GM12878 (cell line): Measurements from ENCODE around the gene AHNAK. TPM values are rescaled to one million over a fixed set of nuclear protein-coding genes. Genes with fewer than 3 reads are reported as not detected.

ENCODE experiments used
- ATAC-seq: fragments of 200-7000 bp; cut with Tn5 transposase; 3 replicates; pipeline ENCODE4 v1.9.1; 2020; ENCODE audit warnings: mild to moderate bottlenecking, moderate library complexity
- BruUV-seq: library from RNA; stranded (reverse); fragments of 400-500 nt; replicated peaks from 2 replicates; lab custom pipeline; 2021; lab: Mats Ljungman, UMichigan
- CTCF ChIA-PET: fragments of 300-600 bp; sonication (Branson Sonifier 250); formaldehyde crosslinking; extraction: SDS; loops from one replicate; lab custom pipeline; 2021; ENCODE audit warnings: inconsistent platforms; lab: Yijun Ruan, JAX
- POLR2A ChIA-PET: fragments of 350-600 bp; formaldehyde crosslinking; extraction: SDS; loops from one replicate; lab custom pipeline; 2021; ENCODE audit warnings: inconsistent platforms; lab: Charles Lee
- RAD21 ChIA-PET: fragments of 300-600 bp; sonication (Branson Sonifier 250); formaldehyde crosslinking; loops from one replicate; lab custom pipeline; 2023; ENCODE audit warnings: antibody characterized with exemption; ENCODE audit not compliant: unreplicated experiment; lab: Charles Lee
- SMC1A ChIA-PET: fragments of 300-600 bp; sonication (Branson Sonifier 250); formaldehyde crosslinking; loops from one replicate; lab custom pipeline; 2023; ENCODE audit not compliant: unreplicated experiment, uncharacterized antibody; lab: Charles Lee
- DNase-seq: peaks from one replicate; pipeline ENCODE4 v3.0.0-alpha.2; 2011; ENCODE audit warnings: low read depth, low spot score
- FAIRE-seq: peaks from 3 replicates; lab custom pipeline; 2011; peaks lifted over from hg19 to GRCh38; lab: Jason Lieb, UNC
- H2AFZ ChIP-seq: 2 replicates; pipeline ENCODE4 v1.6.0; 2011; ENCODE audit warnings: low read depth, low read length, control low read depth; ENCODE audit not compliant: control insufficient read depth
- H3K27ac ChIP-seq: 2 replicates; pipeline ENCODE4 v1.5.1; 2011; ENCODE audit warnings: control low read depth; ENCODE audit not compliant: control insufficient read depth, insufficient read depth
- H3K27me3 ChIP-seq, 2 experiments: replicated peaks in 1 of 2; 2 replicates each; pipeline versions ENCODE4 v1.6.0 to v1.6.1; 2011; ENCODE audit warnings: low read length in 1 of 2; ENCODE audit not compliant: control insufficient read depth in 2 of 2, insufficient read depth in 2 of 2
- H3K36me3 ChIP-seq, 2 experiments: 2 replicates each; pipeline ENCODE4 v1.5.1; 2011; ENCODE audit warnings: low read length in 1 of 2; ENCODE audit not compliant: control insufficient read depth in 2 of 2, insufficient read depth in 2 of 2
- H3K4me1 ChIP-seq: 2 replicates; pipeline ENCODE4 v1.6.1; 2011; ENCODE audit warnings: mild to moderate bottlenecking, low read length, moderate library complexity, mixed read lengths; ENCODE audit not compliant: control insufficient read depth, insufficient read depth
- H3K4me2 ChIP-seq: 2 replicates; pipeline ENCODE4 v1.6.0; 2011; ENCODE audit warnings: control low read depth; ENCODE audit not compliant: control insufficient read depth, insufficient read depth
- H3K4me3 ChIP-seq: fragments of 200-600 bp; sonication (generic); 2 replicates; pipeline ENCODE4 v1.5.1; 2016
- H3K79me2 ChIP-seq: 2 replicates; pipeline ENCODE4 v1.6.0; 2011; ENCODE audit warnings: low read length; ENCODE audit not compliant: control insufficient read depth, insufficient read depth
- H3K9ac ChIP-seq: 2 replicates; pipeline ENCODE4 v1.8.0; 2011; ENCODE audit warnings: low read length, control low read depth, mixed read lengths; ENCODE audit not compliant: control insufficient read depth, insufficient read depth
- H3K9me3 ChIP-seq: replicated peaks from 3 replicates; pipeline ENCODE4 v1.5.1; 2011; ENCODE audit warnings: mild to moderate bottlenecking, low read length; ENCODE audit not compliant: control insufficient read depth, insufficient read depth
- H4K20me1 ChIP-seq: 2 replicates; pipeline ENCODE4 v1.6.0; 2011; ENCODE audit not compliant: control insufficient read depth, insufficient read depth
- CEBPB ChIP-seq, 2 experiments: fragments of 150-350 bp in 1 of 2; IDR thresholded peaks; 2 replicates each; pipeline ENCODE4 v1.6.1; 2012 to 2014; ENCODE audit warnings: low read depth in 2 of 2, low read length in 2 of 2, borderline replicate concordance in 1 of 2, inconsistent platforms in 1 of 2
- CHD2 ChIP-seq: IDR thresholded peaks from 2 replicates; pipeline ENCODE4 v1.6.1; 2011; ENCODE audit warnings: low read depth, low read length, improper control_type of control experiment, borderline replicate concordance
- CHD4 ChIP-seq: fragments of 200-600 bp; sonication (generic); IDR thresholded peaks from 2 replicates; pipeline ENCODE4 v1.6.1; 2016; ENCODE audit warnings: mild to moderate bottlenecking
- DPF2 ChIP-seq: fragments of 450-650 bp; IDR thresholded peaks from 2 replicates; pipeline ENCODE4 v1.6.1; 2017; ENCODE audit warnings: mild to moderate bottlenecking
- MEF2B ChIP-seq: fragments of 450-650 bp; IDR thresholded peaks from 2 replicates; pipeline ENCODE4 v1.6.1; 2018; ENCODE audit warnings: mild to moderate bottlenecking, moderate library complexity; ENCODE audit not compliant: partially characterized antibody, poor library complexity, severe bottlenecking
- PML ChIP-seq: IDR thresholded peaks from 2 replicates; pipeline ENCODE4 v1.6.1; 2012; ENCODE audit warnings: low read length, inconsistent platforms
- POU2F2 ChIP-seq: IDR thresholded peaks from 3 replicates; pipeline ENCODE4 v1.6.1; 2011; ENCODE audit warnings: low read depth, mild to moderate bottlenecking, low read length, borderline replicate concordance
- RAD21 ChIP-seq: IDR thresholded peaks from 2 replicates; pipeline ENCODE4 v1.6.1; 2011; ENCODE audit warnings: mild to moderate bottlenecking, low read depth, low read length, moderate library complexity; ENCODE audit not compliant: insufficient read depth
- STAT1 ChIP-seq: fragments of 450-650 bp; conservative IDR thresholded peaks from 2 replicates; pipeline ENCODE4 v1.6.1; 2014; ENCODE audit warnings: antibody characterized with exemption, mild to moderate bottlenecking
- TAF1 ChIP-seq: IDR thresholded peaks from 2 replicates; pipeline ENCODE4 v1.6.1; 2011; ENCODE audit warnings: mild to moderate bottlenecking, low read depth, low read length, borderline replicate concordance
- ZBED1 ChIP-seq: IDR thresholded peaks from 2 replicates; pipeline ENCODE4 v1.6.1; 2016; ENCODE audit warnings: borderline replicate concordance
- ZNF217 ChIP-seq: fragments of 450-650 bp; IDR thresholded peaks from 2 replicates; pipeline ENCODE4 v1.6.1; 2017; ENCODE audit warnings: antibody characterized with exemption, mild to moderate bottlenecking
- WGBS: methylation state at CpG from one replicate; pipeline ENCODE4 v1.1.6; 2016; ENCODE audit warnings: low lambda C conversion rate; ENCODE audit not compliant: insufficient replicate concordance, insufficient coverage; ENCODE audit errors: missing lambda C conversion rate; 5-methylcytosine and 5-hydroxymethylcytosine counted together
- in situ Hi-C: fragments of 300-500 bp; cut with MboI; formaldehyde crosslinking; loops from 9 replicates; pipeline ENCODE4 v1.14.3; 2018; ENCODE audit warnings: mixed read lengths
- intact Hi-C: fragments of 100-400 bp; cut with micrococcal nuclease; formaldehyde crosslinking; loops from one replicate; pipeline ENCODE4 v1.14.2; 2022; ENCODE audit not compliant: unreplicated experiment
- polyA plus RNA-seq, 11 experiments: library from polyadenylated mRNA; depleted of rRNA in 4 of 11; unstranded in 6 of 11; stranded (reverse) in 5 of 11; fragments of >200 nt; fragmentation: Nextera tagmentation in 4 of 11; fragmentation: Illumina TruSeq in 1 of 11; extraction: Ambion mirVana in 4 of 11; extraction: Trizol in 1 of 11; gene quantifications; 1 replicate in 1 of 11; 2 replicates in 10 of 11; pipeline versions ENCODE4 v1.2.1 to v1.2.3, GENCODE V29; 2011 to 2016; ENCODE audit warnings: inconsistent platforms in 2 of 11, missing spikeins in 2 of 11, low read depth in 1 of 11
- total RNA-seq, 4 experiments: library from RNA; depleted of rRNA in 3 of 4; stranded (reverse); fragments of >200 nt in 3 of 4; fragmentation: Illumina TruSeq in 1 of 4; extraction: Trizol in 1 of 4; gene quantifications; 2 replicates each; pipeline versions ENCODE4 v1.2.1 to v1.2.3, GENCODE V29; 2013 to 2021
- TF ChIP-seq, protein P1 (sequence below): IDR thresholded peaks from 2 replicates; pipeline ENCODE4 v1.6.1; 2012; ENCODE audit warnings: improper control_type of control experiment, low read depth, low read length; ENCODE audit not compliant: insufficient replicate concordance
- TF ChIP-seq, protein P2 (sequence below): fragments of 450-650 bp; IDR thresholded peaks from 2 replicates; pipeline ENCODE4 v1.6.1; 2016; ENCODE audit warnings: mild to moderate bottlenecking, moderate library complexity, borderline replicate concordance

The AHNAK gene
- total and polyA plus RNA-seq, 10 of the 15 experiments (the other 5 are each of a cell fraction or from before 2014, with no cell fraction given): 0.76 to 90.3 (median 19.4) TPM

- H3K27me3 ChIP-seq: no peaks in the 10 kb centered on the region
- CTCF ChIA-PET: interaction anchor here (0.6 to 5.7 kb wide), 13 partner anchors 8 to 170 kb away, joined by 3 to 42 read pairs (median 5); partner anchors contain the start of gene TUT1
- FAIRE-seq (no peak), DNase-seq (no peak), ATAC-seq (no peak)
- peaks cover 8% of the 10 kb centered on the region for H3K4me1 ChIP-seq
- no peak overlapping the region for H3K4me2 ChIP-seq
- H3K4me3 ChIP-seq: peak overlapping the region; percentile 23; the same call in 1 of the 2 replicates
- H3K79me2 ChIP-seq: peaks cover 39% of the 10 kb centered on the region
- no peak overlapping the region for H3K27ac ChIP-seq
- no peak overlapping the region for H3K9ac ChIP-seq
- intact Hi-C loops: no loop called here
- peaks cover 4% of the 10 kb centered on the region; the same call in 1 of the 2 replicates for H4K20me1 ChIP-seq
- in situ Hi-C loops: no loop called here
- 73% methylated on average over 5 of the region's 5 CpGs for WGBS
- no peak overlapping the region for H2AFZ ChIP-seq
- RAD21 ChIA-PET: interaction anchor here (0.8 to 3.6 kb wide), 8 partner anchors 7 to 140 kb away, joined by 3 to 22 read pairs (median 4); partner anchors contain the start of genes AHNAK, EEF1G and TUT1
- SMC1A ChIA-PET: interaction anchor here (0.7 to 3.3 kb wide), 8 partner anchors 8 to 171 kb away, joined by 3 to 18 read pairs (median 4); no protein-coding TSS in a partner anchor
- H3K36me3 ChIP-seq: peaks cover 8 to 51% of the 10 kb centered on the region in 2 experiments
- no TSS peak for BruUV-seq
- POLR2A ChIA-PET: interaction anchor here (0.6 to 1.9 kb wide), 6 partner anchors 9 to 279 kb away, joined by 3 to 8 read pairs (median 4); partner anchors contain the start of genes EEF1G and TUT1
- no peaks in the 10 kb centered on the region for H3K9me3 ChIP-seq
- TF ChIP-seq CHD2: no peak
- no peak for TF ChIP-seq MEF2B
- no peak for TF ChIP-seq STAT1
- no peak for TF ChIP-seq ZBED1
- TF ChIP-seq CHD4: no peak
- no peak for TF ChIP-seq POU2F2
- no peak for TF ChIP-seq PML
- TF ChIP-seq, protein P1, sequence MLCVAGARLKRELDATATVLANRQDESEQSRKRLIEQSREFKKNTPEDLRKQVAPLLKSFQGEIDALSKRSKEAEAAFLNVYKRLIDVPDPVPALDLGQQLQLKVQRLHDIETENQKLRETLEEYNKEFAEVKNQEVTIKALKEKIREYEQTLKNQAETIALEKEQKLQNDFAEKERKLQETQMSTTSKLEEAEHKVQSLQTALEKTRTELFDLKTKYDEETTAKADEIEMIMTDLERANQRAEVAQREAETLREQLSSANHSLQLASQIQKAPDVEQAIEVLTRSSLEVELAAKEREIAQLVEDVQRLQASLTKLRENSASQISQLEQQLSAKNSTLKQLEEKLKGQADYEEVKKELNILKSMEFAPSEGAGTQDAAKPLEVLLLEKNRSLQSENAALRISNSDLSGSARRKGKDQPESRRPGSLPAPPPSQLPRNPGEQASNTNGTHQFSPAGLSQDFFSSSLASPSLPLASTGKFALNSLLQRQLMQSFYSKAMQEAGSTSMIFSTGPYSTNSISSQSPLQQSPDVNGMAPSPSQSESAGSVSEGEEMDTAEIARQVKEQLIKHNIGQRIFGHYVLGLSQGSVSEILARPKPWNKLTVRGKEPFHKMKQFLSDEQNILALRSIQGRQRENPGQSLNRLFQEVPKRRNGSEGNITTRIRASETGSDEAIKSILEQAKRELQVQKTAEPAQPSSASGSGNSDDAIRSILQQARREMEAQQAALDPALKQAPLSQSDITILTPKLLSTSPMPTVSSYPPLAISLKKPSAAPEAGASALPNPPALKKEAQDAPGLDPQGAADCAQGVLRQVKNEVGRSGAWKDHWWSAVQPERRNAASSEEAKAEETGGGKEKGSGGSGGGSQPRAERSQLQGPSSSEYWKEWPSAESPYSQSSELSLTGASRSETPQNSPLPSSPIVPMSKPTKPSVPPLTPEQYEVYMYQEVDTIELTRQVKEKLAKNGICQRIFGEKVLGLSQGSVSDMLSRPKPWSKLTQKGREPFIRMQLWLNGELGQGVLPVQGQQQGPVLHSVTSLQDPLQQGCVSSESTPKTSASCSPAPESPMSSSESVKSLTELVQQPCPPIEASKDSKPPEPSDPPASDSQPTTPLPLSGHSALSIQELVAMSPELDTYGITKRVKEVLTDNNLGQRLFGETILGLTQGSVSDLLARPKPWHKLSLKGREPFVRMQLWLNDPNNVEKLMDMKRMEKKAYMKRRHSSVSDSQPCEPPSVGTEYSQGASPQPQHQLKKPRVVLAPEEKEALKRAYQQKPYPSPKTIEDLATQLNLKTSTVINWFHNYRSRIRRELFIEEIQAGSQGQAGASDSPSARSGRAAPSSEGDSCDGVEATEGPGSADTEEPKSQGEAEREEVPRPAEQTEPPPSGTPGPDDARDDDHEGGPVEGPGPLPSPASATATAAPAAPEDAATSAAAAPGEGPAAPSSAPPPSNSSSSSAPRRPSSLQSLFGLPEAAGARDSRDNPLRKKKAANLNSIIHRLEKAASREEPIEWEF: no peak
- TF ChIP-seq RAD21: no peak
- TF ChIP-seq, protein P2, sequence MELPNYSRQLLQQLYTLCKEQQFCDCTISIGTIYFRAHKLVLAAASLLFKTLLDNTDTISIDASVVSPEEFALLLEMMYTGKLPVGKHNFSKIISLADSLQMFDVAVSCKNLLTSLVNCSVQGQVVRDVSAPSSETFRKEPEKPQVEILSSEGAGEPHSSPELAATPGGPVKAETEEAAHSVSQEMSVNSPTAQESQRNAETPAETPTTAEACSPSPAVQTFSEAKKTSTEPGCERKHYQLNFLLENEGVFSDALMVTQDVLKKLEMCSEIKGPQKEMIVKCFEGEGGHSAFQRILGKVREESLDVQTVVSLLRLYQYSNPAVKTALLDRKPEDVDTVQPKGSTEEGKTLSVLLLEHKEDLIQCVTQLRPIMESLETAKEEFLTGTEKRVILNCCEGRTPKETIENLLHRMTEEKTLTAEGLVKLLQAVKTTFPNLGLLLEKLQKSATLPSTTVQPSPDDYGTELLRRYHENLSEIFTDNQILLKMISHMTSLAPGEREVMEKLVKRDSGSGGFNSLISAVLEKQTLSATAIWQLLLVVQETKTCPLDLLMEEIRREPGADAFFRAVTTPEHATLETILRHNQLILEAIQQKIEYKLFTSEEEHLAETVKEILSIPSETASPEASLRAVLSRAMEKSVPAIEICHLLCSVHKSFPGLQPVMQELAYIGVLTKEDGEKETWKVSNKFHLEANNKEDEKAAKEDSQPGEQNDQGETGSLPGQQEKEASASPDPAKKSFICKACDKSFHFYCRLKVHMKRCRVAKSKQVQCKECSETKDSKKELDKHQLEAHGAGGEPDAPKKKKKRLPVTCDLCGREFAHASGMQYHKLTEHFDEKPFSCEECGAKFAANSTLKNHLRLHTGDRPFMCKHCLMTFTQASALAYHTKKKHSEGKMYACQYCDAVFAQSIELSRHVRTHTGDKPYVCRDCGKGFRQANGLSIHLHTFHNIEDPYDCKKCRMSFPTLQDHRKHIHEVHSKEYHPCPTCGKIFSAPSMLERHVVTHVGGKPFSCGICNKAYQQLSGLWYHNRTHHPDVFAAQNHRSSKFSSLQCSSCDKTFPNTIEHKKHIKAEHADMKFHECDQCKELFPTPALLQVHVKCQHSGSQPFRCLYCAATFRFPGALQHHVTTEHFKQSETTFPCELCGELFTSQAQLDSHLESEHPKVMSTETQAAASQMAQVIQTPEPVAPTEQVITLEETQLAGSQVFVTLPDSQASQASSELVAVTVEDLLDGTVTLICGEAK: no peak
- TF ChIP-seq DPF2: no peak
- no peak for TF ChIP-seq TAF1
- no peak for TF ChIP-seq ZNF217
- TF ChIP-seq CEBPB (IDR thresholded peaks at IDR 0.05; ENCODE audit: borderline replicate concordance in 1 of 2, low read depth in 2 of 2, low read length in 2 of 2): no peak
Observed at GRCh38 chr11:62565100-62565802, 18.6 kb upstream of the AHNAK start.
